ENCODE results near the gene MYO9B. TPM values are rescaled to one million over a fixed set of nuclear protein-coding genes. Genes with fewer than 3 reads are reported as not detected.

The MYO9B gene
- total and polyA plus RNA-seq, 9 of the 15 experiments (the other 6 are each of a cell fraction or from before 2014, with no cell fraction given), result 2.4 to 77.6 (median 23.0) TPM

DNA sequence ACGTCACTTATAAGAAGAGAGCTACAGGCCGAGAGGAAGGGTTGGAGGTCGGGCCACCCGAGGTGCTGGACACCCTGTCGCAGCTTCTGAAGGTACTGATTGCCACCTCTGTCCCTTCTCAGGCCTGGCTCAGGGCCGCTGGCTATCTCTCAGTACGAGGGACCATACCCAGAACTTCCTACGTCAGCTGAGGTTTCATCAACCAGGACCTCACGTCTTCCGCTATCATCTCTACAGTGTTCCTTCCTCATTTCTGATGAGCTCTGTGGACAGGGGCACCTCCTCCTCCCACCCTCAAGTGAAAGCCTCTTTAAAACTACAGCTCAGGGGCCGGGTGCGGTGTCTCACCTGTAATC is 81.3 kb downstream of the MYO9B start (continued):
- TF ChIP-seq, protein P1, sequence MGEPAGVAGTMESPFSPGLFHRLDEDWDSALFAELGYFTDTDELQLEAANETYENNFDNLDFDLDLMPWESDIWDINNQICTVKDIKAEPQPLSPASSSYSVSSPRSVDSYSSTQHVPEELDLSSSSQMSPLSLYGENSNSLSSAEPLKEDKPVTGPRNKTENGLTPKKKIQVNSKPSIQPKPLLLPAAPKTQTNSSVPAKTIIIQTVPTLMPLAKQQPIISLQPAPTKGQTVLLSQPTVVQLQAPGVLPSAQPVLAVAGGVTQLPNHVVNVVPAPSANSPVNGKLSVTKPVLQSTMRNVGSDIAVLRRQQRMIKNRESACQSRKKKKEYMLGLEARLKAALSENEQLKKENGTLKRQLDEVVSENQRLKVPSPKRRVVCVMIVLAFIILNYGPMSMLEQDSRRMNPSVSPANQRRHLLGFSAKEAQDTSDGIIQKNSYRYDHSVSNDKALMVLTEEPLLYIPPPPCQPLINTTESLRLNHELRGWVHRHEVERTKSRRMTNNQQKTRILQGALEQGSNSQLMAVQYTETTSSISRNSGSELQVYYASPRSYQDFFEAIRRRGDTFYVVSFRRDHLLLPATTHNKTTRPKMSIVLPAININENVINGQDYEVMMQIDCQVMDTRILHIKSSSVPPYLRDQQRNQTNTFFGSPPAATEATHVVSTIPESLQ (CRISPR knock-in tag; IDR thresholded peaks at IDR 0.05), result no peak

- no peak overlapping the region for H3K4me2 ChIP-seq (ENCODE audit: insufficient read depth, low read length)
- DNase-seq (ENCODE audit: extremely low read depth in 1 of 4, low spot score in 3 of 4) (no peak), ATAC-seq (no peak), FAIRE-seq (no peak)
- no peak overlapping the region for H2AFZ ChIP-seq (ENCODE audit: low read depth, low read length)
- CTCF ChIA-PET (ENCODE audit: low intra/inter-chr PET ratio), result no interaction called here
- H3K9me3 ChIP-seq (replicated peaks; ENCODE audit: control insufficient read depth, insufficient read depth, low read depth, low read length), result no peaks in the 10 kb centered on the region
- no peaks in the 10 kb centered on the region for H3K27me3 ChIP-seq (ENCODE audit: control insufficient read depth in 2 of 2, insufficient read depth in 2 of 2, low read length in 2 of 2)
- POLR2A ChIA-PET, result no interaction called here
- H3K36me3 ChIP-seq (ENCODE audit: control insufficient read depth, insufficient read depth, low read length), result peaks cover 74% of the 10 kb centered on the region
- H4K20me1 ChIP-seq (replicated peaks; ENCODE audit: control insufficient read depth, insufficient read depth, low read length), result no peaks in the 10 kb centered on the region
- H3K27ac ChIP-seq (ENCODE audit: extremely low read depth, low read depth, low read length), result no peak overlapping the region
- peak overlapping the region in 1 of 2 experiments; percentile 3; a peak in 1 of 4 replicates for H3K9ac ChIP-seq (ENCODE audit: insufficient read depth in 1 of 2, low read depth in 2 of 2, low read length in 2 of 2)
- H3K4me3 ChIP-seq, result no peak overlapping the region
- 80% methylated on average over 11 of the region's 15 CpGs for WGBS (ENCODE audit: insufficient coverage, low coverage, missing lambda C conversion rate)
- in situ Hi-C loops (cut with MboI) (no loop called here), intact Hi-C loops (cut with micrococcal nuclease) (no loop called here)
- H3K79me2 ChIP-seq (ENCODE audit: control insufficient read depth, insufficient read depth, low read length), result no peaks in the 10 kb centered on the region
- no TSS peak for BruUV-seq (replicated peaks)
- H3K4me1 ChIP-seq (replicated peaks in 1 of 2; ENCODE audit: control insufficient read depth in 2 of 2, insufficient read depth in 2 of 2, low read length in 2 of 2), result no peaks in the 10 kb centered on the region
- no peaks in the 10 kb centered on the region for H3K9me1 ChIP-seq (ENCODE audit: control insufficient read depth, insufficient read depth, low read length)
- TF ChIP-seq CBFA2T2 (conservative IDR thresholded peaks at IDR 0.05) (no peak), THRB (CRISPR knock-in tag; conservative IDR thresholded peaks at IDR 0.05) (no peak), DPF2 (IDR thresholded peaks at IDR 0.05) (no peak), ADNP (tag; IDR thresholded peaks at IDR 0.05) (no peak), PHB2 (IDR thresholded peaks at IDR 0.05; ENCODE audit: low read depth) (no peak), RFX1 (IDR thresholded peaks at IDR 0.05) (no peak), TAL1 (IDR thresholded peaks at IDR 0.05) (no peak), MTA2 (IDR thresholded peaks at IDR 0.05; ENCODE audit: low read depth) (no peak)
Measured at GRCh38 chr19:17158584-17158983, 83.0 kb downstream of the MYO9B start.
